Skeletal muscle cell (primary cell): ENCODE measurements around the gene ADGRD1.
"Not testable (repeated sequence)": the region's sequence is repeated elsewhere in the genome, so short reads cannot be mapped to it uniquely, and the experiment has no call there.

ENCODE experiments used
- DNase-seq: peaks from one replicate; pipeline ENCODE4 v3.0.0-alpha.2; 2010; ENCODE audit warnings: low read depth
- H3K4me3 ChIP-seq: 2 replicates; pipeline ENCODE4 v1.5.1; 2011; ENCODE audit warnings: low read depth, mild to moderate bottlenecking, control low read depth, low read length, moderate library complexity

ADGRD1 gene

GRCh38 chr12:131061041-131061806, 107.5 kb downstream of the ADGRD1 start:
- no peak for DNase-seq
- H3K4me3 ChIP-seq = no peak overlapping the region

- no peak overlapping the region for H3K4me3 ChIP-seq
- no peak for DNase-seq
Observed at GRCh38 chr12:131063413-131063812, 109.7 kb downstream of the ADGRD1 start.

GRCh38 chr12:131063960-131064359, 110.3 kb downstream of the ADGRD1 start:
- no peak for DNase-seq
- no peak overlapping the region for H3K4me3 ChIP-seq

- no peak for DNase-seq
- H3K4me3 ChIP-seq = no peak overlapping the region
Observed at GRCh38 chr12:131065279-131065678, 111.6 kb downstream of the ADGRD1 start.

GRCh38 chr12:131065801-131066200, 112.1 kb downstream of the ADGRD1 start:
- no peak overlapping the region for H3K4me3 ChIP-seq
- no peak for DNase-seq

GRCh38 chr12:131066207-131066885, 112.6 kb downstream of the ADGRD1 start:
- H3K4me3 ChIP-seq = no peak overlapping the region
- DNase-seq = no peak

GRCh38 chr12:131066886-131067490, 113.3 kb downstream of the ADGRD1 start:
- DNase-seq = no peak
- H3K4me3 ChIP-seq = no peak overlapping the region

- H3K4me3 ChIP-seq = no peak overlapping the region
- no peak for DNase-seq
Observed at GRCh38 chr12:131067981-131068851, 114.5 kb downstream of the ADGRD1 start.

- DNase-seq = not testable (repeated sequence)
Observed at GRCh38 chr12:131068926-131069720, 115.4 kb downstream of the ADGRD1 start.

GRCh38 chr12:131070136-131070535, 116.4 kb downstream of the ADGRD1 start:
- DNase-seq, H3K4me3 ChIP-seq: not testable (repeated sequence)

More at GRCh38 chr12:131068926-131069720, 115.4 kb downstream of the ADGRD1 start:
- H3K4me3 ChIP-seq = not testable (repeated sequence)

- not testable (repeated sequence) for DNase-seq, H3K4me3 ChIP-seq
Observed at GRCh38 chr12:131070668-131071067, 117.0 kb downstream of the ADGRD1 start.

GRCh38 chr12:131071234-131071820, 117.6 kb downstream of the ADGRD1 start:
- H3K4me3 ChIP-seq, DNase-seq: not testable (repeated sequence)

- not testable (repeated sequence) for DNase-seq, H3K4me3 ChIP-seq
Observed at GRCh38 chr12:131071950-131072349, 118.2 kb downstream of the ADGRD1 start.

- no peak overlapping the region for H3K4me3 ChIP-seq
- no peak for DNase-seq
Observed at GRCh38 chr12:131072451-131073230, 118.9 kb downstream of the ADGRD1 start.

- no peak overlapping the region for H3K4me3 ChIP-seq
- DNase-seq = no peak
Observed at GRCh38 chr12:131074221-131075083, 120.7 kb downstream of the ADGRD1 start.

- DNase-seq = no peak
Observed at GRCh38 chr12:131075194-131075593, 121.5 kb downstream of the ADGRD1 start.

GRCh38 chr12:131075611-131076010, 121.9 kb downstream of the ADGRD1 start:
- H3K4me3 ChIP-seq = no peak overlapping the region
- no peak for DNase-seq

More at GRCh38 chr12:131075194-131075593, 121.5 kb downstream of the ADGRD1 start:
- H3K4me3 ChIP-seq = no peak overlapping the region
